ENCODE data around the gene SLC39A1.
"Not testable (repeated sequence)": the region's sequence is repeated elsewhere in the genome, so short reads cannot be mapped to it uniquely, and the experiment has no call there.

The SLC39A1 gene

GRCh38 chr1:153963030-153963849 lies at the start of gene SLC39A1:
SLC39A1 (minus strand) TSS chr1:153963537; CDS start chr1:153962715, 822 bp downstream.
- peak; percentile 85 for DNase-seq (ENCODE audit: low read depth, low spot score)

GRCh38 chr1:154012543-154012942 lies 49.2 kb upstream of the SLC39A1 start:
- DNase-seq (ENCODE audit: low read depth, low spot score), result not testable (repeated sequence)

GRCh38 chr1:154012129-154012528 lies 48.8 kb upstream of the SLC39A1 start:
- DNase-seq (ENCODE audit: low read depth, low spot score), result no peak

- no peak for DNase-seq (ENCODE audit: low read depth, low spot score)
Measured at GRCh38 chr1:154006136-154006535, 42.8 kb upstream of the SLC39A1 start.

GRCh38 chr1:154000420-154000819 lies 37.1 kb upstream of the SLC39A1 start:
- DNase-seq (ENCODE audit: low read depth, low spot score), result no peak

GRCh38 chr1:153996882-153997281 lies 33.5 kb upstream of the SLC39A1 start:
- DNase-seq (ENCODE audit: low read depth, low spot score), result not testable (repeated sequence)

GRCh38 chr1:153995640-153996039 lies 32.3 kb upstream of the SLC39A1 start:
- no peak for DNase-seq (ENCODE audit: low read depth, low spot score)

- DNase-seq (ENCODE audit: low read depth, low spot score), result no peak
Measured at GRCh38 chr1:153995202-153995601, 31.9 kb upstream of the SLC39A1 start.

GRCh38 chr1:153991806-153992205 lies 28.5 kb upstream of the SLC39A1 start:
- DNase-seq (ENCODE audit: low read depth, low spot score), result no peak

GRCh38 chr1:153991151-153991630 lies 27.9 kb upstream of the SLC39A1 start:
- DNase-seq (ENCODE audit: low read depth, low spot score), result no peak

GRCh38 chr1:153990468-153991150 lies 27.3 kb upstream of the SLC39A1 start, which contains the start of gene RPS27:
RPS27 (plus strand) TSS chr1:153990762; CDS start chr1:153990797, 35 bp downstream.
- peak; percentile 68 for DNase-seq (ENCODE audit: low read depth, low spot score)

- no peak for DNase-seq (ENCODE audit: low read depth, low spot score)
Measured at GRCh38 chr1:153987621-153988020, 24.3 kb upstream of the SLC39A1 start.

GRCh38 chr1:153985941-153986761 lies 22.8 kb upstream of the SLC39A1 start, which contains the start of gene RAB13:
RAB13 (minus strand) TSS chr1:153986339; CDS start chr1:153986236, 103 bp downstream.
- DNase-seq (ENCODE audit: low read depth, low spot score), result no peak

GRCh38 chr1:153985341-153985912 lies 22.1 kb upstream of the SLC39A1 start:
- DNase-seq (ENCODE audit: low read depth, low spot score), result peak; percentile 48

GRCh38 chr1:153984123-153984894 lies 21.0 kb upstream of the SLC39A1 start:
- no peak for DNase-seq (ENCODE audit: low read depth, low spot score)

- not testable (repeated sequence) for DNase-seq (ENCODE audit: low read depth, low spot score)
Measured at GRCh38 chr1:153981735-153982134, 18.4 kb upstream of the SLC39A1 start.

GRCh38 chr1:153979091-153979490 lies 15.8 kb upstream of the SLC39A1 start:
- DNase-seq (ENCODE audit: low read depth, low spot score), result not testable (repeated sequence)

- DNase-seq (ENCODE audit: low read depth, low spot score), result no peak
Measured at GRCh38 chr1:153978274-153978909, 15.1 kb upstream of the SLC39A1 start.

GRCh38 chr1:153977250-153978240 lies 14.2 kb upstream of the SLC39A1 start, which contains the start of gene JTB:
JTB (minus strand) TSS chr1:153977674; CDS start chr1:153977252, 422 bp downstream.
- peak; percentile 75 for DNase-seq (ENCODE audit: low read depth, low spot score)

All from activated naive CD8-positive, alpha-beta T cell treated with anti-CD3 and anti-CD28 coated beads, Interleukin-2, amount 50 U/mL, for 16 hours (primary cell).